Retina (tissue), 1 donor: ENCODE data around the gene MEGF11.
"Not testable (repeated sequence)": the region's sequence is repeated elsewhere in the genome, so short reads cannot be mapped to it uniquely, and the experiment has no call there.

Experiments used
- DNase-seq: peaks from one replicate; pipeline ENCODE4 v3.0.0-alpha.2; 2016

The MEGF11 gene

GRCh38 chr15:65906396-65906795 lies 347.2 kb downstream of the MEGF11 start:
- no peak for DNase-seq

GRCh38 chr15:65904301-65904700 lies 349.2 kb downstream of the MEGF11 start:
- DNase-seq: no peak

- DNase-seq: no peak
Observed at GRCh38 chr15:65903296-65904073, 350.1 kb downstream of the MEGF11 start.

GRCh38 chr15:65902373-65902772 lies 351.2 kb downstream of the MEGF11 start:
- no peak for DNase-seq

- no peak for DNase-seq
Observed at GRCh38 chr15:65901836-65902235, 351.7 kb downstream of the MEGF11 start.

GRCh38 chr15:65901336-65901735 lies 352.2 kb downstream of the MEGF11 start:
- DNase-seq: no peak

- no peak for DNase-seq
Observed at GRCh38 chr15:65900488-65900887, 353.1 kb downstream of the MEGF11 start.

- DNase-seq: no peak
Observed at GRCh38 chr15:65896236-65896635, 357.3 kb downstream of the MEGF11 start.

GRCh38 chr15:65893060-65893459 lies 360.5 kb downstream of the MEGF11 start:
- no peak for DNase-seq

GRCh38 chr15:65888981-65889380 lies 364.6 kb downstream of the MEGF11 start:
- no peak for DNase-seq

GRCh38 chr15:65887565-65887964 lies 366.0 kb downstream of the MEGF11 start:
- DNase-seq: no peak

GRCh38 chr15:65885668-65886218 lies 367.8 kb downstream of the MEGF11 start:
- no peak for DNase-seq

GRCh38 chr15:65884511-65884910 lies 369.0 kb downstream of the MEGF11 start:
- no peak for DNase-seq

- no peak for DNase-seq
Observed at GRCh38 chr15:65883571-65883970, 370.0 kb downstream of the MEGF11 start.

- no peak for DNase-seq
Observed at GRCh38 chr15:65881766-65882434, 371.6 kb downstream of the MEGF11 start.

- no peak for DNase-seq
Observed at GRCh38 chr15:65877749-65878148, 375.8 kb downstream of the MEGF11 start.

GRCh38 chr15:65875458-65875857 lies 378.1 kb downstream of the MEGF11 start:
- DNase-seq: no peak

- DNase-seq: no peak
Observed at GRCh38 chr15:65873256-65873655, 380.3 kb downstream of the MEGF11 start.

- not testable (repeated sequence) for DNase-seq
Observed at GRCh38 chr15:65872596-65872995, 381.0 kb downstream of the MEGF11 start.

- DNase-seq: not testable (repeated sequence)
Observed at GRCh38 chr15:65871886-65872285, 381.7 kb downstream of the MEGF11 start.

GRCh38 chr15:65870889-65871533 lies 382.5 kb downstream of the MEGF11 start:
- DNase-seq: peak; percentile 15

- DNase-seq: no peak
Observed at GRCh38 chr15:65869954-65870871, 383.3 kb downstream of the MEGF11 start.
